SU-DHL-6 (cell line): ENCODE results near the gene DNM1L.

Source experiments
- H2AFZ ChIP-seq: fragments of 200-600 bp; sonication (generic); 2 replicates; pipeline ENCODE4 v1.6.1; 2014; ENCODE audit warnings: low read depth, mild to moderate bottlenecking, moderate library complexity, mixed read lengths, antibody characterized with exemption, low read length; ENCODE audit not compliant: severe bottlenecking
- H3F3A ChIP-seq: fragments of 200-600 bp; shearing (Covaris generic); 2 replicates; pipeline ENCODE4 v1.6.0; 2016; ENCODE audit warnings: antibody characterized with exemption, mild to moderate bottlenecking; ENCODE audit not compliant: insufficient read depth
- H3K27ac ChIP-seq: fragments of 200-600 bp; sonication (generic); 2 replicates; pipeline ENCODE4 v1.5.1; 2016; ENCODE audit warnings: low read depth, mild to moderate bottlenecking, low read length, moderate library complexity, mixed read lengths
- H3K27me3 ChIP-seq: fragments of 200-600 bp; sonication (generic), shearing (Covaris generic); 2 replicates; pipeline ENCODE4 v1.6.0; 2014; ENCODE audit warnings: mild to moderate bottlenecking, low read length
- H3K36me3 ChIP-seq: fragments of 200-600 bp; sonication (generic); 2 replicates; pipeline ENCODE4 v1.6.1; 2014; ENCODE audit warnings: mild to moderate bottlenecking, low read length, mixed read lengths
- H3K4me2 ChIP-seq: fragments of 300-600, 200-600 bp; shearing (Covaris generic), sonication (generic); 2 replicates; pipeline ENCODE4 v1.6.0; 2014; ENCODE audit warnings: low read length, low read depth, mild to moderate bottlenecking; ENCODE audit not compliant: poor library complexity, severe bottlenecking
- H3K4me3 ChIP-seq: fragments of 200-600 bp; sonication (generic); 2 replicates; pipeline ENCODE4 v1.5.1; 2014; ENCODE audit warnings: antibody characterized with exemption, low read length, mild to moderate bottlenecking, mixed read lengths; ENCODE audit not compliant: insufficient read depth, poor library complexity, severe bottlenecking
- H3K79me2 ChIP-seq: fragments of 200-600 bp; sonication (generic); 2 replicates; pipeline ENCODE4 v1.6.1; 2014; ENCODE audit warnings: mild to moderate bottlenecking, low read length, moderate library complexity; ENCODE audit not compliant: insufficient read depth
- H3K9ac ChIP-seq: fragments of 200-600 bp; sonication (generic); 2 replicates; pipeline ENCODE4 v1.7.0; 2014; ENCODE audit warnings: mild to moderate bottlenecking, low read length
- H3K9me2 ChIP-seq: fragments of 200-600 bp; sonication (generic); replicated peaks from 2 replicates; pipeline ENCODE4 v1.6.1; 2014; ENCODE audit warnings: low read length; ENCODE audit not compliant: insufficient read depth
- H3K9me3 ChIP-seq: fragments of 200-600 bp; sonication (generic); 2 replicates; pipeline ENCODE4 v1.6.1; 2014; ENCODE audit warnings: low read length, mixed read lengths; ENCODE audit not compliant: insufficient read depth
- H4K20me1 ChIP-seq: fragments of 200-600 bp; sonication (generic); 2 replicates; pipeline ENCODE4 v1.6.1; 2014; ENCODE audit warnings: low read depth, mild to moderate bottlenecking, antibody characterized with exemption, low read length, moderate library complexity, mixed read lengths
- EZH2phosphoT487 ChIP-seq: fragments of 200-600 bp; sonication (generic), shearing (Covaris generic); conservative IDR thresholded peaks from 2 replicates; pipeline ENCODE4 v1.6.1; 2018; ENCODE audit warnings: mild to moderate bottlenecking, antibody characterized with exemption, low read length, moderate library complexity, mixed read lengths
- TF ChIP-seq, protein P1 (sequence below): fragments of 200-600 bp; sonication (generic); IDR thresholded peaks from one replicate; pipeline ENCODE4 v1.5.1; 2017; ENCODE audit warnings: antibody characterized with exemption, mild to moderate bottlenecking, low read length, moderate library complexity; ENCODE audit not compliant: insufficient read depth, poor library complexity, severe bottlenecking

The DNM1L gene

DNA sequence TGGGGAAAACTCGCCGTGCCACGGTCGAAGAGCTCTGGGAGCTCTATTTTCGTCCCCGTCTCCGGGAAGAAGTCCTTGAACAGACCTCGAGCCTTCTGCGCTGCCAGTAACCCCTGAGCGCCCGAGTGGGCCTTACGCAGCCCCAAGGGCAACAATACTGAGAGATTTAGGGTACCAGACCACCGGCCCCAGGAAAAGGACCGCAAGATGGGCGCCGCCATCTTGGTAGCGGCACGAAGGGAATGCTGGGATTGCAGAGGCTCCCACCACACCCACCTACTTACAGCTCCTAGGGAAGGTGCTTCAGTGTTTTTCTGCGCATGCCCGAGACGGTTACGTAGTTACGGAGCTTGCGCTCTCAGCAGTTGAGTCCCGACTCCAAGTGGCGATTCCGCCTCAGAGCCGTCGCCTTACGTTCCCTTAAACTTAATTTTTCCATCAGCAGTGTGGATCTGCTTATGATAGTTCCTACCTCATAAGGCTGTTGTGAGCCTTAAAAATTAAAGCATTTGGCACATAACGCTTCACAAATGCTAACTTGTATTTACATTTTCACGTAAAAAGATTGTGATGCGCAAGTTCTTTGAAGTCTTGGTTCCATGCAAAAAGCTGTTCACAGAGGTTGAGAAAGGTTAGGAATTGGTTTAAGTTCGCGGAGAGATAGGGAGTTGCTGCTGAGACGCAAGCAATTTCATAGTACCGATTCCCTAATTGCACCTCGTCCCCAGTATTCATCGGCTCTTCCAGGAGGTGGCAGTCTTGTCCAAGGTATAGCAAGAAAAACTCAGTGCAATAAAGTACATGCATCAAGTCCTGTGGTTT lies 76.8 kb downstream of the DNM1L start, which contains the start of gene YARS2:
Gene YARS2 (minus strand): TSS at position 244 of the 822 bp plus-strand sequence. CDS start 23 bp downstream, at position 221.
- Histone ChIP-seq H2AFZ (peak within 1 kb of the TSS; percentile 90), H3F3A (no peaks in the 10 kb centered on the region)

DNA sequence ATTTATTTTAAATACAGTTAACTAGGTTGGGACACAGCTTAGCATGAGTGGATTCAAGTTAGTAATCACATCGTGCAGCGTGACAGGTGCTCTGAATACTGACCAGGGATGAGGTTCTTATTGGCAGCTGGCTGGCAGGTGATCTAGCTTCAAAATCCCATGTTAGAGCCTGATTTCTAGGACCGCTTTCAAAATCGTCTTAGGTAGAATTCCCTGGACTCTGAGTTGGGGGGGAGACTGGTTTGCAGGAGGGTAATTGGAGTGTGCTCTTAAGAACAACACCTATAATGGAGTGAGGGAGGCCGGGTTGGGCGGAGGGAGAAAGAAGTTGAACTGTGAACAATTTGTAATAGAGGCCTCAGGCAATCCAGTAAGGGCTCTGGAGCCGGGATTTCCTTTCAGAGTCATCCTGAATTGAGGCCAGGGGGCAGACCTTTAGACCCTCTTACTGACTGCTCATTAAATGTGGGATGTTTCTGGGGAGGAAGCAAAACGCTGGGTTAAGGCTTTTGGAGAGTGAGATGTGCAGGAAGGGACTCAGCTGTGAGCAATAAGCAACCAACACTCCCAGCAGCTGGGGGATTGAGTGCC lies 77.5 kb downstream of the DNM1L start:
- peaks cover 5% of the 10 kb centered on the region; the same call in 1 of the 2 replicates for H3K36me3 ChIP-seq
- H3F3A ChIP-seq, result no peaks in the 10 kb centered on the region
- H3K4me3 ChIP-seq, result no peak overlapping the region
- H3K27me3 ChIP-seq, result no peaks in the 10 kb centered on the region
- no peaks in the 10 kb centered on the region for H4K20me1 ChIP-seq
- no peak for TF ChIP-seq EZH2phosphoT487
- TF ChIP-seq, protein P1, sequence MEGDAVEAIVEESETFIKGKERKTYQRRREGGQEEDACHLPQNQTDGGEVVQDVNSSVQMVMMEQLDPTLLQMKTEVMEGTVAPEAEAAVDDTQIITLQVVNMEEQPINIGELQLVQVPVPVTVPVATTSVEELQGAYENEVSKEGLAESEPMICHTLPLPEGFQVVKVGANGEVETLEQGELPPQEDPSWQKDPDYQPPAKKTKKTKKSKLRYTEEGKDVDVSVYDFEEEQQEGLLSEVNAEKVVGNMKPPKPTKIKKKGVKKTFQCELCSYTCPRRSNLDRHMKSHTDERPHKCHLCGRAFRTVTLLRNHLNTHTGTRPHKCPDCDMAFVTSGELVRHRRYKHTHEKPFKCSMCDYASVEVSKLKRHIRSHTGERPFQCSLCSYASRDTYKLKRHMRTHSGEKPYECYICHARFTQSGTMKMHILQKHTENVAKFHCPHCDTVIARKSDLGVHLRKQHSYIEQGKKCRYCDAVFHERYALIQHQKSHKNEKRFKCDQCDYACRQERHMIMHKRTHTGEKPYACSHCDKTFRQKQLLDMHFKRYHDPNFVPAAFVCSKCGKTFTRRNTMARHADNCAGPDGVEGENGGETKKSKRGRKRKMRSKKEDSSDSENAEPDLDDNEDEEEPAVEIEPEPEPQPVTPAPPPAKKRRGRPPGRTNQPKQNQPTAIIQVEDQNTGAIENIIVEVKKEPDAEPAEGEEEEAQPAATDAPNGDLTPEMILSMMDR, result no peak
- H3K4me2 ChIP-seq, result peak overlapping the region; percentile 91
- H3K9ac ChIP-seq, result peak overlapping the region; percentile 82; the same call in 1 of the 2 replicates
- H3K9me2 ChIP-seq, result no peaks in the 10 kb centered on the region
- H3K27ac ChIP-seq, result no peak overlapping the region
- H3K9me3 ChIP-seq, result no peaks in the 10 kb centered on the region
- peak overlapping the region; percentile 33 for H2AFZ ChIP-seq
- H3K79me2 ChIP-seq, result peaks cover 26% of the 10 kb centered on the region

More for the DNA sequence above, 76.8 kb downstream of the DNM1L start, which contains the start of gene YARS2:
- Histone ChIP-seq H4K20me1 (no peaks in the 10 kb centered on the region), H3K9ac (peak within 1 kb of the TSS; percentile 82), H3K4me3 (peak within 1 kb of the TSS; percentile 88), H3K9me2 (no peaks in the 10 kb centered on the region), H3K9me3 (no peaks in the 10 kb centered on the region), H3K27me3 (no peaks in the 10 kb centered on the region), H3K79me2 (peaks cover 26% of the 10 kb centered on the region), H3K27ac (peak within 1 kb of the TSS; percentile 74), H3K36me3 (peaks cover 5% of the 10 kb centered on the region; the same call in 1 of the 2 replicates), H3K4me2 (peak within 1 kb of the TSS; percentile 91)
- no peak for TF ChIP-seq EZH2phosphoT487
- TF ChIP-seq, protein P1, result peak; percentile 82

DNA sequence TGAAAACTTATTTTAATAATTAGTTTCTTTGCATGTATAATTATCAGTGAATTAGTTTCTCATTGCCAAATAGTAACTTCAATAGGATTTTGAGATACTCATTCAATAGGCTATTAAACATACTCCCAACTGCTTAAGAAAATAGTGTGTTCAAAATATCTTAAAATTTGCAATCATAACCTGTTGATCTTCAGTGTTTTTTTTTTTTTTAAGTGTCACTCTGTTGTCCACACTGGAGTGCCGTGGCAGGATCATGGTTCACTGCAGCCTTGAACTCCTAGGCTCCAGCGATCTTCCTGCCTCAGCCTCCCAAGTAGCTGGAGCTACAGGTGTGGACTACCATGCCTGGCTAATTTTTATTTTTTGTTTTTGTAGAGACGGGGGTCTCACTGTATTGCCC lies 78.1 kb downstream of the DNM1L start:
- Histone ChIP-seq H3F3A (no peaks in the 10 kb centered on the region), H3K36me3 (0 out of 2 replicates have a peak, but pooled peaks cover under 1% of the 10 kb centered on the region), H3K9me3 (no peaks in the 10 kb centered on the region), H3K4me3 (no peak overlapping the region), H3K79me2 (peaks cover 21% of the 10 kb centered on the region), H2AFZ (no peak overlapping the region), H3K9ac (no peak overlapping the region), H4K20me1 (no peaks in the 10 kb centered on the region), H3K4me2 (no peak overlapping the region), H3K27ac (no peak overlapping the region), H3K9me2 (no peaks in the 10 kb centered on the region), H3K27me3 (no peaks in the 10 kb centered on the region)
- TF ChIP-seq, protein P1, result no peak
- no peak for TF ChIP-seq EZH2phosphoT487
